CD8-positive, alpha-beta memory T cell (primary cell): ENCODE data around the gene LSG1. TPM values are rescaled to one million over a fixed set of nuclear protein-coding genes. Genes with fewer than 3 reads are reported as not detected.
A peak's percentile ranks its signal among the peaks of the same experiment; 100 is the strongest.

ENCODE experiments used
- CTCF ChIA-PET: fragments of 350-600 bp; sonication (Branson Sonifier 250); formaldehyde crosslinking; loops from one replicate; lab custom pipeline; 2021; ENCODE audit warnings: antibody characterized with exemption; lab: Charles Lee
- POLR2A ChIA-PET: fragments of 350-600 bp; sonication (Branson Sonifier 250); formaldehyde crosslinking; loops from one replicate; lab custom pipeline; 2021; ENCODE audit warnings: antibody characterized with exemption; lab: Charles Lee
- DNase-seq, 5 donors: peaks; one replicate each; pipeline versions ENCODE4 v3.0.0 to v3.0.0-alpha.2; 2020 to 2022; ENCODE audit warnings: mixed read lengths in 1 of 5
- H3K27ac ChIP-seq: one replicate; pipeline ENCODE4 v1.7.0; 2013; ENCODE audit warnings: low read depth, mild to moderate bottlenecking, low read length, moderate library complexity
- H3K27me3 ChIP-seq: 2 replicates; pipeline ENCODE4 v1.7.0; 2013; ENCODE audit warnings: low read length, mild to moderate bottlenecking; ENCODE audit not compliant: insufficient read depth, poor library complexity, severe bottlenecking
- H3K36me3 ChIP-seq: 2 replicates; pipeline ENCODE4 v1.7.0; 2013; ENCODE audit warnings: mild to moderate bottlenecking, low read length, moderate library complexity; ENCODE audit not compliant: insufficient read depth
- H3K4me1 ChIP-seq: 2 replicates; pipeline ENCODE4 v1.7.0; 2013; ENCODE audit warnings: mild to moderate bottlenecking, low read length, moderate library complexity; ENCODE audit not compliant: insufficient read depth
- H3K4me3 ChIP-seq: 2 replicates; pipeline ENCODE4 v1.7.0; 2013; ENCODE audit warnings: mild to moderate bottlenecking, low read length
- H3K9me3 ChIP-seq: 2 replicates; pipeline ENCODE4 v1.7.0; 2013; ENCODE audit warnings: mild to moderate bottlenecking, low read length
- H3K27ac Mint-ChIP-seq, 8 donors: one replicate each; pipeline ENCODE4 v1.8.0; 2020 to 2021; ENCODE audit warnings: mixed read lengths in 8 of 8, mild to moderate bottlenecking in 6 of 8, inconsistent platforms in 3 of 8, moderate library complexity in 3 of 8
- H3K27me3 Mint-ChIP-seq, 2 donors: one replicate each; pipeline ENCODE4 v1.8.0; 2020 to 2021; ENCODE audit warnings: mixed read lengths in 2 of 2, mild to moderate bottlenecking in 1 of 2, moderate library complexity in 1 of 2
- H3K36me3 Mint-ChIP-seq, 3 donors: one replicate each; pipeline ENCODE4 v1.8.0; 2020 to 2021; ENCODE audit warnings: mixed read lengths in 3 of 3, inconsistent platforms in 1 of 3, mild to moderate bottlenecking in 1 of 3
- H3K4me1 Mint-ChIP-seq, 3 donors: one replicate each; pipeline ENCODE4 v1.8.0; 2020 to 2021; ENCODE audit warnings: mixed read lengths in 3 of 3, inconsistent platforms in 1 of 3, mild to moderate bottlenecking in 1 of 3
- H3K4me3 Mint-ChIP-seq, 7 donors: one replicate each; pipeline ENCODE4 v1.8.0; 2020 to 2021; ENCODE audit warnings: mixed read lengths in 7 of 7, mild to moderate bottlenecking in 6 of 7, moderate library complexity in 4 of 7, inconsistent platforms in 2 of 7
- H3K9me3 Mint-ChIP-seq, 5 donors: one replicate each; pipeline ENCODE4 v1.8.0; 2020 to 2022; ENCODE audit warnings: mixed read lengths in 5 of 5, mild to moderate bottlenecking in 3 of 5, moderate library complexity in 2 of 5, inconsistent platforms in 1 of 5
- polyA plus RNA-seq: library from polyadenylated mRNA; unstranded; fragments of 300-500 nt; fragmentation: Illumina TruSeq; gene quantifications from one replicate; pipeline ENCODE4 v1.2.3, GENCODE V29; 2021
- total RNA-seq, 2 experiments: library from RNA; stranded (reverse); gene quantifications; one replicate each; pipeline ENCODE4 v1.2.3, GENCODE V29; 2021

LSG1 gene
- total and polyA plus RNA-seq, 3 experiments from 2014 or later: 39.3 to 68.8 (median 65.2) TPM

DNA sequence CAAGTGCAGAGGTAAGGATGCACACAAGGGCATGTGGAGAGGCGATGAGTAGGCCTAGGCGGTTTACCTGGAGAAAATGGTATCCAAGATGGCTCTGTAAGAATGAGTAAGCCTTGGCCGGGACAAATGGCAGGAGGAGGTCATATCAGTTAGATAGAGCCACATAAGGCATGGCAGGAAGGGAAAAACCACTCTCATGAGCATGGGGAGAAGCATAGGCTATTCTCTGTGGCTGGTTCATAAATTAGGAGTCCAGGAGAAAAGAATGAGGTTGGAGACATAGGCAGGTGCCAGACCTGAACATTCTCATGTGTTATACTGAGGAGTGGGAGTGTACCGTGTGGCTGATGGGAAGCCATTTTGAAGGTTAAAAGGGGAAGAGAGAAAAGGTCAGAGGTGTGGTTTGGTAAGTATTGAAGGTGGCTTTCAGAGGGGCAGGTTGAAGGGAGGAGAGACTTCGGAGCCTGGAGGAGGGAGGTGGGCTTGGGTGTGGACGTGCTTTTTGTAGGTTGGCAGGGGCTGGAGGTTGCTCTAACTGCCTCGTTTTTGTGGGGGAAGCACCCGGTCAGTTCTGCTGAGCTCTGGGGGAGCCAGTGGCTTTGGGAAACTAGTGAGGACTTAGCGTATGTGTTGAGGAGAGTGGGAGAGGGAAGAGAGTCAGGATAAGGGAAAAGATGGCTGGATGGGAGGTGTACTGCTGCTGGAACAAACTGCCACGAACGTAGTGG is 9.1 kb upstream of the LSG1 start:
- no peaks in the 10 kb centered on the region for H3K36me3 ChIP-seq
- H3K36me3 Mint-ChIP-seq: peaks cover 0 to 2% (median 0%) of the 10 kb centered on the region in 3 donors
- CTCF ChIA-PET: interaction anchor here (2.9 to 3.4 kb wide), 3 partner anchors 15 to 590 kb away, joined by 8 to 59 read pairs (median 30); partner anchors contain the start of gene XXYLT1
- peaks cover 0 to 2% of the 10 kb centered on the region in 2 donors for H3K27me3 Mint-ChIP-seq
- POLR2A ChIA-PET: no interaction called here
- no peaks in the 10 kb centered on the region for H3K9me3 Mint-ChIP-seq
- H3K4me1 ChIP-seq: peaks cover 18% of the 10 kb centered on the region
- H3K27ac ChIP-seq: no peak overlapping the region
- peaks cover 22 to 30% (median 25%) of the 10 kb centered on the region in 3 donors for H3K4me1 Mint-ChIP-seq
- no peaks in the 10 kb centered on the region for H3K9me3 ChIP-seq
- H3K27me3 ChIP-seq: no peaks in the 10 kb centered on the region
- peak overlapping the region in 1 of 8 donors; percentile 47 for H3K27ac Mint-ChIP-seq
- H3K4me3 ChIP-seq: no peak overlapping the region
- peak overlapping the region in 2 of 7 donors; percentile 25 to 70 for H3K4me3 Mint-ChIP-seq
- DNase-seq: no peak

DNA sequence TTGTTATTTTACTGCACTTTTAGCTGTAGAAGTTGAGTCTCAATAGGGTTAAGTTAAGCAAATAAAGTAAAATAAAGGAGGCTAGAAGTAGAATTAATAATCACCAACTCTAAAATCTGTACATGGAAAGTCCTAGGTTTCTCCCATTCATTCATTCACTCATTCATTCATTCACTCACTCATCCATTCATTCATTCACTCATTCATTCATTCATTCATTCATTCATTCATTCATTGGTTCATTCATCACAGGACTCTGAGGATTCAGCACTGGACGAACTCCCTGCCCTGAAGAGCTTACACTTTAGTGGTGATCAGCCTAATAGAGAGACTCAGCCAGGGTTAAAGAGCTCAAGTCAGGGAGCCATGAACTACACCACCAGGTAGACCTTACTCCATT is 4.5 kb upstream of the LSG1 start:
- no peaks in the 10 kb centered on the region for H3K9me3 ChIP-seq
- ChIA-PET POLR2A (interaction anchor here (7.1 kb wide), 1 partner anchor 10 kb away, joined by 115 read pairs; the partner anchor contains the start of gene FAM43A), CTCF (interaction anchor here (0.9 to 8.2 kb wide), 2 partner anchors 10 to 430 kb away, joined by 3 to 85 read pairs; partner anchors contain the start of gene FAM43A)
- DNase-seq: no peak
- Mint-ChIP-seq H3K27ac (peak overlapping the region in 1 of 8 donors; percentile 68), H3K9me3 (no peaks in the 10 kb centered on the region), H3K4me3 (peak overlapping the region in 1 of 7 donors; percentile 47), H3K4me1 (peaks cover 7 to 22% (median 19%) of the 10 kb centered on the region in 3 donors), H3K27me3 (peaks cover 3 to 4% of the 10 kb centered on the region in 2 donors), H3K36me3 (peaks cover 0 to 11% (median 0%) of the 10 kb centered on the region in 3 donors)
- H3K36me3 ChIP-seq: no peaks in the 10 kb centered on the region
- H3K27me3 ChIP-seq: no peaks in the 10 kb centered on the region
- no peak overlapping the region for H3K27ac ChIP-seq
- H3K4me3 ChIP-seq: no peak overlapping the region
- H3K4me1 ChIP-seq: peaks cover 3% of the 10 kb centered on the region

DNA sequence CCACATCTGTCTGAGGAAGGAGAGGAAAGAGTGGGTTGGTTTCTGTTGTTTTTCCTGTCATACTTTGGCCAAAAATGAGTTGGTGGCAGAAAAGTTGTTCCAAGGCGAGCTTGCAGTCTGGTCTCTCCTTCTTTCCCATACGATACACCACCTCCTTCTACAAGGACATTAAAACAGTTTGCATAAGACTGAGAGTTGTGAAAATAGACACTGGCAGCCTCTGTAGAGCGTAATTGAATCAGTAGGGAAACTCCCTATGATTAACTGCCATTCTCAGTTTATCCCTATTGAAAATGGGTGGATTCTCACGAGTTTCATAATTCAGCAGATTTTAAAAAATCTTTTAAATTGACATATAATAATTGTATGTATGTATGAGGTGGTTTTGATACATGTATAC is 3.7 kb upstream of the LSG1 start:
- CTCF ChIA-PET: interaction anchor here (0.9 to 8.2 kb wide), 3 partner anchors 11 to 583 kb away, joined by 3 to 85 read pairs (median 4); partner anchors contain the start of gene FAM43A
- Histone ChIP-seq H3K4me3 (no peak overlapping the region), H3K9me3 (no peaks in the 10 kb centered on the region), H3K27me3 (no peaks in the 10 kb centered on the region), H3K27ac (no peak overlapping the region), H3K4me1 (peaks cover 10% of the 10 kb centered on the region), H3K36me3 (no peaks in the 10 kb centered on the region)
- H3K36me3 Mint-ChIP-seq: peaks cover 0 to 14% (median 0%) of the 10 kb centered on the region in 3 donors
- peaks cover 12 to 30% (median 27%) of the 10 kb centered on the region in 3 donors for H3K4me1 Mint-ChIP-seq
- no peaks in the 10 kb centered on the region for H3K9me3 Mint-ChIP-seq
- H3K27me3 Mint-ChIP-seq: peaks cover 3 to 4% of the 10 kb centered on the region in 2 donors
- peak overlapping the region in 1 of 8 donors; percentile 68 for H3K27ac Mint-ChIP-seq
- peak overlapping the region in 1 of 7 donors; percentile 43 for H3K4me3 Mint-ChIP-seq
- no peak for DNase-seq
- POLR2A ChIA-PET: interaction anchor here (7.1 kb wide), 1 partner anchor 10 kb away, joined by 115 read pairs; the partner anchor contains the start of gene FAM43A

DNA sequence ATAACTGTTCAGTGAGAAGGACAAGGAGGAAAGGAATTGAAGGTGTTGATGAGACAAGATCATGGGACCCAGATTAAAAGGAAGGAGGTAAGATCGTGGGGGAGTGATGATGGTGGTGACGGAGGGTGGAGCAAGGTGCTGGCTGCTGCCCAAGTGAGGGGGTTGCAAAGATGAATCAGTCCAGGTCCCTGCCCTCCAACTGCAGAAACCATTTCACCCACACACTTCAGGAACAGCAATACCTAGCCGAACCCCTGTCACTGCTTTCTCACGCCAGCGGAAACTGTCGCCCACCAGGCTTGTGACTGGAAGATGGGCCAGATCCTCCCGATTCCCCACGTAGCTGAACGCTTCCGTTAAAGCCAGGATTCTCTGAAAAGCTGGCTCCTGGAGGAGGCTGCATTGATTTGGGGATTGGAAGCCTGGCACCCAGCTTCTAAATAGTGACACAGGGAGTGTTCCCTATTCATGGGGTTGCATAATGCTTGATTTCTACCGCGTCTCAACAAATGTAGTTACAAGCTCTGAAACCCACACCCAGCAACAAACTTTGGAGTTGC is 3.2 kb upstream of the LSG1 start:
- Mint-ChIP-seq H3K36me3 (peaks cover 0 to 16% (median 0%) of the 10 kb centered on the region in 3 donors), H3K27me3 (peaks cover 3 to 4% of the 10 kb centered on the region in 2 donors), H3K4me3 (peak overlapping the region in 4 of 7 donors; percentile 11 to 52 (median 42)), H3K4me1 (peaks cover 16 to 35% (median 32%) of the 10 kb centered on the region in 3 donors), H3K9me3 (no peaks in the 10 kb centered on the region), H3K27ac (peak overlapping the region in 1 of 8 donors; percentile 68)
- no peak overlapping the region for H3K4me3 ChIP-seq
- no peaks in the 10 kb centered on the region for H3K27me3 ChIP-seq
- peaks cover 15% of the 10 kb centered on the region for H3K4me1 ChIP-seq
- H3K27ac ChIP-seq: no peak overlapping the region
- no peaks in the 10 kb centered on the region for H3K9me3 ChIP-seq
- ChIA-PET CTCF (interaction anchor here (1.3 to 8.2 kb wide), 4 partner anchors 12 to 595 kb away, joined by 3 to 85 read pairs (median 17); partner anchors contain the start of genes FAM43A and XXYLT1), POLR2A (interaction anchor here (7.1 kb wide), 1 partner anchor 11 kb away, joined by 115 read pairs; the partner anchor contains the start of gene FAM43A)
- H3K36me3 ChIP-seq: no peaks in the 10 kb centered on the region
- DNase-seq: no peak

DNA sequence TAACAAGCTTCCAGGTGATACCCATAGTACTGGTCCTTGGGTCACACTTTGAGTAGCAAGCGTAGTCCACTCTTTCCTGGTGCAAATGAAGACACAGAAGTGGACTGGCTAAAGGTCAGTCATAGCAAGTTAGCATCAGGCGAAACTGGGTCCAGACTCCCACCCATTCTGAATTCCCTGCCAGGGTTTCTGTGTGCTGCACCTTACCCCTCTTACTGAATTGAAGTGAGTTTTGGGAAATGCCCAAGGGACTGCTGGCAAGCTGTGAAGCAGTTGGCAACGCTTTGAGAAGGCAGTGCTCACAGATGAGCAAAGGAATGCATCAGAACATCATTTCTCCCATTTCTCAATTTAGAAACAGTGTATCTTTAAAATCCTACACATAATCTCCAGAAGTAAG is 1.8 kb upstream of the LSG1 start:
- Histone ChIP-seq H3K9me3 (no peaks in the 10 kb centered on the region), H3K4me1 (peaks cover 19% of the 10 kb centered on the region), H3K27me3 (no peaks in the 10 kb centered on the region), H3K4me3 (no peak overlapping the region), H3K36me3 (peaks cover 2% of the 10 kb centered on the region), H3K27ac (no peak overlapping the region)
- Mint-ChIP-seq H3K4me3 (peak overlapping the region in 5 of 7 donors; percentile 35 to 59 (median 45)), H3K4me1 (peaks cover 23 to 47% (median 44%) of the 10 kb centered on the region in 3 donors), H3K9me3 (no peaks in the 10 kb centered on the region), H3K27ac (peak overlapping the region in 1 of 8 donors; percentile 91), H3K36me3 (peaks cover 0 to 29% (median 4%) of the 10 kb centered on the region in 3 donors), H3K27me3 (peaks cover 3 to 4% of the 10 kb centered on the region in 2 donors)
- DNase-seq: no peak
- CTCF ChIA-PET: interaction anchor here (1.1 to 8.2 kb wide), 7 partner anchors 9 to 597 kb away, joined by 3 to 88 read pairs (median 11); partner anchors contain the start of genes FAM43A and XXYLT1
- POLR2A ChIA-PET: interaction anchor here (7.1 kb wide), 1 partner anchor 12 kb away, joined by 115 read pairs; the partner anchor contains the start of gene FAM43A

DNA sequence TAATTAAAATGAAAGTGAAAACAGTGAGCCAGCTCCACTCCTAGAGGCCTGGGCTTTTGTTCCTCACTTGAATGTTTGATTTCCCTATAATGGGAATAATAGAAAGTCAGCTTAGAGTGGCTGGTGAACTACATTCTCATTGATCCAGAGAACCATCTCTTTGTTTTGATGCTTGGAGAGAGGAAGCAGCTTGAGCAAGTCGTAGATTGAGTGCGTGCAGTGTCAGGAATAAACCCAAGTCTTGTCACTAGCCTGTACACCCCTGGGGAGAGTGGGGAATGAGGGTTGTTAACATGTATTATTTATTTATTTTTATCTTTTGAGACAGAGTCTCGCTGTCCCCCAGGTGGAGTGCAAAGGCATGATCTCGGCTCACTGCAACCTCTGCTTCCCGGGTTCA is 885 bp upstream of the LSG1 start:
- Mint-ChIP-seq H3K36me3 (peaks cover 0 to 37% (median 4%) of the 10 kb centered on the region in 3 donors), H3K27me3 (peaks cover 3 to 4% of the 10 kb centered on the region in 2 donors), H3K4me1 (peaks cover 27 to 53% (median 52%) of the 10 kb centered on the region in 3 donors), H3K4me3 (peak overlapping the region; percentile 94 to 99 (median 99)), H3K9me3 (no peaks in the 10 kb centered on the region), H3K27ac (peak overlapping the region in 7 of 8 donors; percentile 91 to 99 (median 99))
- ChIA-PET CTCF (interaction anchor here (1.1 to 8.2 kb wide), 12 partner anchors 10 to 850 kb away, joined by 3 to 88 read pairs (median 7); partner anchors contain the start of genes FAM43A and XXYLT1), POLR2A (interaction anchor here (1.0 to 7.1 kb wide), 5 partner anchors 13 to 878 kb away, joined by 3 to 115 read pairs (median 3); partner anchors contain the start of genes FAM43A and TMEM44)
- Histone ChIP-seq H3K4me1 (peaks cover 19% of the 10 kb centered on the region), H3K4me3 (peak overlapping the region; percentile 86), H3K27ac (peak overlapping the region; percentile 95), H3K27me3 (no peaks in the 10 kb centered on the region), H3K9me3 (no peaks in the 10 kb centered on the region), H3K36me3 (peaks cover 10% of the 10 kb centered on the region)
- no peak for DNase-seq

DNA sequence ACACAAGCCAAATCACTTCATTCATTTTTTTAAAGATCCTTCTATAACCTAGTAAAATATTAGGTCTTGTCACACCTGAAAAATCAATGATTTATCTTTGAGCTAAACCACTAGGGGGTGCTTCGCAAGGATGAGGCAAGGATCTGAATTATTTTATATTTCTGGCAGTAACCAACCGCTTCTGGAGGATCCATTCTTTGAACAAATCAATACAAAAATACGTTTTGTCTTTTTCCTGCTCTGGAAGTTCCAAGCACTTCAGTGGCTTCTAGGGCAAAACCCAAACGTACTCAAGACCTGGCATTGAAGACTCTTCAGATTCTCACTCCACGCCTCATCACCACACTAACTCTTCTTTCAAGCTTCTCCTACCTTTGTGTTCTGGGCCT is 486 bp downstream of the LSG1 start:
- peaks cover 0 to 47% (median 10%) of the 10 kb centered on the region in 3 donors for H3K36me3 Mint-ChIP-seq
- H3K9me3 Mint-ChIP-seq: no peaks in the 10 kb centered on the region
- Histone ChIP-seq H3K4me1 (peaks cover 19% of the 10 kb centered on the region), H3K36me3 (peaks cover 14% of the 10 kb centered on the region), H3K9me3 (no peaks in the 10 kb centered on the region), H3K27me3 (no peaks in the 10 kb centered on the region), H3K27ac (peak overlapping the region; percentile 95), H3K4me3 (peak overlapping the region; percentile 86)
- CTCF ChIA-PET: interaction anchor here (0.6 to 8.2 kb wide), 15 partner anchors 9 to 851 kb away, joined by 3 to 88 read pairs (median 6); partner anchors contain the start of genes FAM43A and XXYLT1
- H3K27ac Mint-ChIP-seq: peak overlapping the region; percentile 91 to 99 (median 99)
- peak overlapping the region; percentile 94 to 99 (median 99) for H3K4me3 Mint-ChIP-seq
- peaks cover 3 to 4% of the 10 kb centered on the region in 2 donors for H3K27me3 Mint-ChIP-seq
- DNase-seq: peak in 3 of 5 donors; percentile 18 to 46 (median 43)
- peaks cover 29 to 59% (median 58%) of the 10 kb centered on the region in 3 donors for H3K4me1 Mint-ChIP-seq
- POLR2A ChIA-PET: interaction anchor here (1.3 to 7.1 kb wide), 3 partner anchors 14 to 590 kb away, joined by 3 to 115 read pairs (median 3); partner anchors contain the start of gene FAM43A
